Measurements from ENCODE around the gene HES7. TPM values are rescaled to one million over a fixed set of nuclear protein-coding genes. Genes with fewer than 3 reads are reported as not detected.

HES7 gene
- total RNA-seq, 4 donors from 2014 or later: 0.89 to 0.94 TPM; not detected in 2

DNA sequence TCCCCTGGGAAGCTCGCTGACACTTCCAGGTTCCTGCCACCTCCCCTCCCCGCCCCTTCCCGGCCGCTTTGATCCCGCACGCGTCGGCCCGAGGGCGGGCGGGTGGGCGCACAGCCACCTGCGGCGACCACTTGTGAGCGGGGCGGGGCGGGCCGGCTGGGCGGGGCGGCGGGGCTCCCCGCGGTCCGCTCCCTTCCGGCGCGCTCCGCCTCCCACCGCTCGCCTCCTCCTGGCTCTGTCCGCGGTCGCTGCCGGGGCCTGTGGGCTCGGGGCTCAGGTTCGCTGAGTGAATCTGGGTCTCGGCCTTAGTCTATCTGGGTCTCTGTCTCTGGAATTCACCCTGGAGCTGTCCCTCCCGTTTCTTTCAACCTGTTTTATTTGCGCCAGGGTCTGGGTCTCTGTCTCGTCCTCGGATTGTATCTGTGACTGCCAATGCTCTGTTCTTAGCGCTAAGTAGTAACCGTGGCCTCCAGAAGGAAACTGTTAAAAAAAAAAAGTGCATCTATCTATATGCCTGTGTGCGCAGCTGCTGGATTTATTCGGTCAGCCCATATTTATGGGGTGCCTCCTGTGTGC, 2.7 kb upstream of the HES7 start:
- Histone ChIP-seq H3K9me3 (no peaks in the 10 kb centered on the region), H3K27me3 (peaks cover 73% of the 10 kb centered on the region), H3K27ac (peak overlapping the region in 3 of 4 donors; percentile 71 to 82 (median 78)), H3K36me3 (no peaks in the 10 kb centered on the region), H3K4me3 (peak overlapping the region; percentile 70 to 75), H3K4me1 (peaks cover 0 to 62% (median 47%) of the 10 kb centered on the region in 3 donors)
- ATAC-seq: peak; percentile 29
- TF ChIP-seq EP300 (IDR thresholded peaks at IDR 0.05): no peak
- TF ChIP-seq, protein P1, sequence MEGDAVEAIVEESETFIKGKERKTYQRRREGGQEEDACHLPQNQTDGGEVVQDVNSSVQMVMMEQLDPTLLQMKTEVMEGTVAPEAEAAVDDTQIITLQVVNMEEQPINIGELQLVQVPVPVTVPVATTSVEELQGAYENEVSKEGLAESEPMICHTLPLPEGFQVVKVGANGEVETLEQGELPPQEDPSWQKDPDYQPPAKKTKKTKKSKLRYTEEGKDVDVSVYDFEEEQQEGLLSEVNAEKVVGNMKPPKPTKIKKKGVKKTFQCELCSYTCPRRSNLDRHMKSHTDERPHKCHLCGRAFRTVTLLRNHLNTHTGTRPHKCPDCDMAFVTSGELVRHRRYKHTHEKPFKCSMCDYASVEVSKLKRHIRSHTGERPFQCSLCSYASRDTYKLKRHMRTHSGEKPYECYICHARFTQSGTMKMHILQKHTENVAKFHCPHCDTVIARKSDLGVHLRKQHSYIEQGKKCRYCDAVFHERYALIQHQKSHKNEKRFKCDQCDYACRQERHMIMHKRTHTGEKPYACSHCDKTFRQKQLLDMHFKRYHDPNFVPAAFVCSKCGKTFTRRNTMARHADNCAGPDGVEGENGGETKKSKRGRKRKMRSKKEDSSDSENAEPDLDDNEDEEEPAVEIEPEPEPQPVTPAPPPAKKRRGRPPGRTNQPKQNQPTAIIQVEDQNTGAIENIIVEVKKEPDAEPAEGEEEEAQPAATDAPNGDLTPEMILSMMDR (IDR thresholded peaks at IDR 0.05): peak in 1 of 4 experiments; percentile 17
- no peak for TF ChIP-seq POLR2AphosphoS5 (IDR thresholded peaks at IDR 0.05)
- no peak for TF ChIP-seq POLR2A (IDR thresholded peaks at IDR 0.05)
- 0% methylated on average over 2 to 3 of the region's 45 CpGs for WGBS, 2 donors (ENCODE audit: low coverage in 1 of 2)

DNA sequence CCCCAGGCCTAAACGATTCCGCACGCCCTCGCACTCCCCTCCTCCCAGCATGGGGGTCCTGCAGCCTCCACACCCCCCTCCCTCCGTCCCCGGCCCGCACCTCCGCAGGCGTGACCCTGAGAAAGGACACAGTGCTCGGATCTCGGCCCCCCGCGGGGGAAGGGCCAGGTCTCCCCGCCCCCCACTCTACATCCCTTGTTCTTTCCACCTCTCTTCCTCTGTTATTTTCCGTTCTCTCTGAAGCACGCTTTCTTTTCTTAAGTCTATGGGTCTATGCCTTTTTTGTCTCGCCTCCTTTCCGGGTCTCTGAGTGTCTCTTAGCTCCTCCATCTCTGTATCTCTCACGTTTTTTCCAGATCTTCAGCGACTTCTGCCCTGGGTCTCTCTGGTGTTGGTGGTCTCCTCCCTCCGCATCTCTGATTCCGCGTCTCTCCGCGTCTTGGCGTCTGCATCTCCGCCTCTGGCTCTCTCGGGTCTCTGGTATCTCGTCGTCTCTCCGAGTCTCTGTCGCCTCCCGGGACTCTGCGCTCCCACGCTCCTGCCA, 2.1 kb upstream of the HES7 start:
- Histone ChIP-seq H3K4me1 (peaks cover 2 to 67% (median 53%) of the 10 kb centered on the region in 3 donors), H3K36me3 (no peaks in the 10 kb centered on the region), H3K27ac (peak overlapping the region in 3 of 4 donors; percentile 71 to 82 (median 78)), H3K27me3 (peaks cover 78% of the 10 kb centered on the region), H3K9me3 (no peaks in the 10 kb centered on the region), H3K4me3 (peak overlapping the region; percentile 70 to 75)
- no peak for TF ChIP-seq EP300 (IDR thresholded peaks at IDR 0.05)
- no peak for TF ChIP-seq POLR2A (IDR thresholded peaks at IDR 0.05)
- TF ChIP-seq, protein P1 (IDR thresholded peaks at IDR 0.05): no peak
- TF ChIP-seq POLR2AphosphoS5 (IDR thresholded peaks at IDR 0.05): no peak
- ATAC-seq: no peak
- 1 to 2% methylated on average over 15 to 28 of the region's 35 CpGs for WGBS, 2 donors (ENCODE audit: low coverage in 1 of 2)

DNA sequence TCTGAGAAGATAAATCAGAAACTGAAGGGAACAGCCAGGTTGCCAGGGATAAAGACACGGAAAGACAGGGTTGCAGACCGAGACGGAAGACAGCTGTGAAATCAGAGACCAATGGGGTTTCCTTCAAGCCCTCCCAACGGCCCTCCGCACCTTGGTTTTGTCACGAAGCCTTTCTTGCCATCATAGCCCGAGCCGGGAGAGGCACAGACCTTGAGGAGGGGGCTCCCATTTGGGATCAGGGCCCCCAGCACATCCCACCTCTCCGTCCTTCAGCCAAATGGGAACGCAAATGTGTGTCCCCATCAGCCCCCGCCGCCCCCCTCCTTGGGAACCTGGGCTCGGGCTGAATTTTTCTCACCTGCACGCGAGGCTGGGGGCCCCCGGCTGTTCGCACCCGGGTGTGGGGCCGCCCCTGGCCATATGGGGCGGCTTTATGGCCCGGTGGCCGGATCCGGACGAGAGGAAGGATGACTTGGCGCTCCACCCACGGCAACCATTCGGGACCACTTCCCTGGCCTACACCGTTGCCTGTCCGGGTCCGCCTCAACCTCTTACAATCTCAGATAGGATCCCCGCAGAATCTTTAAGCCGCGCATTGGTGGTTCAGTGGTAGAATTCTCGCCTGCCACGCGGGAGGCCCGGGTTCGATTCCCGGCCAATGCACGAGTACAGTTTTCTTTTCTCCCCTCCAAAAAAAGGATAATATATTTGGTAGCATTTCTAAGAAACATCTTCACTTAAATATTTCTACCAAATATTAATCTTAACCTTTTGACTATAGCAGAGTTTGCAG, 1.4 kb upstream of the HES7 start:
- Histone ChIP-seq H3K9me3 (no peaks in the 10 kb centered on the region), H3K36me3 (no peaks in the 10 kb centered on the region), H3K4me1 (peaks cover 2 to 74% (median 59%) of the 10 kb centered on the region in 3 donors), H3K27me3 (peaks cover 81% of the 10 kb centered on the region), H3K27ac (peak overlapping the region in 3 of 4 donors; percentile 71 to 82 (median 78)), H3K4me3 (peak overlapping the region; percentile 70 to 75)
- peak; percentile 52 for ATAC-seq
- TF ChIP-seq, protein P1 (IDR thresholded peaks at IDR 0.05): peak in 1 of 4 experiments; percentile 6
- TF ChIP-seq POLR2A (IDR thresholded peaks at IDR 0.05): no peak
- 1% methylated on average over 18 of the region's 40 CpGs; no CpG with 5 or more reads in 1 of the 2 donors for WGBS, 2 donors (ENCODE audit: low coverage in 1 of 2)

DNA sequence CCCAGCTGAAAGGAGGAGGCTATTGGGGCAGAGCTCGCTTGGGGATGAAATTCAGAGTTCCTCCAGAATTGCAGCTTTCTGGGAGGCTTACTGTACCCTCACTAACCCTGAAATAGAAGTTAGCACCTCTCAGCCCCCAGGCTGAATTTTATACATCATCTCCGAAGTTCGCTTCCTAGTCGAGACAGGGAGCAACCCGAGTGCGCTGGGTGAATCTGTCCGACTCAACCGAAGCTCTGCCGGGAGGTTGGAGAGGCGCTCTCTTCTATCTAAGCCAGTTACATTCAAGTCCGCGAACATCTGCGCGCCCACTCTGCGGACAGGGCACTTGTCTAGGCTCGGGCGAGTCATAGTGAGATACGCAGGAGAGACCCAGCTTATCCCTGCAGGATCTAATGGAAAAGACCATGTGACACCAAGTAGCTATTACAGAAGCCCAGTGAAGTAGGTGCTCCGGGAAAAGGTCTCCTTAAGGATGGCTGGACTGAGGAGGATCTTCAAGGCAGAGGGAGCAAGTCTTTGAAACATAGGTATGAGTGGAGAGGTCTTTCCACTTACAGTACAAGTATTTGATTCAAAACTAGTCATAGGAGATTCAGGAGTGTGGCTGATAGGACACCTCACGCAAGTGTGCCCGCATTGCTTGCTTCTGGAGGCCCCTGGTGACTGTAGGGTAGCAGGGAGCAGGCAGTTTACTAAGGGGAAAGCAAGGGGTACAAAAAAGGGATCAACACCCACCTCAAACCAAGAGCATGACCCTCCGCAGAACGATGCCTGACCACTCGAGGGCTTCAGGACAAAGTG, 646 bp upstream of the HES7 start:
- 0 to 6% methylated on average over 1 to 10 of the region's 24 CpGs for WGBS, 2 donors (ENCODE audit: low coverage in 1 of 2)
- Histone ChIP-seq H3K4me1 (peaks cover 2 to 81% (median 63%) of the 10 kb centered on the region in 3 donors), H3K27me3 (peaks cover 77% of the 10 kb centered on the region), H3K9me3 (no peaks in the 10 kb centered on the region), H3K4me3 (peak overlapping the region in 1 of 2 donors; percentile 75), H3K27ac (no peak overlapping the region), H3K36me3 (no peaks in the 10 kb centered on the region)
- no peak for ATAC-seq
- TF ChIP-seq, protein P1 (IDR thresholded peaks at IDR 0.05): no peak
- no peak for TF ChIP-seq POLR2AphosphoS5 (IDR thresholded peaks at IDR 0.05)
- TF ChIP-seq POLR2A (IDR thresholded peaks at IDR 0.05): no peak
- no peak for TF ChIP-seq EP300 (IDR thresholded peaks at IDR 0.05)

Measured in gastroesophageal sphincter (tissue), 4 donors.